Measurements from ENCODE around the gene FLVCR1.

DNA sequence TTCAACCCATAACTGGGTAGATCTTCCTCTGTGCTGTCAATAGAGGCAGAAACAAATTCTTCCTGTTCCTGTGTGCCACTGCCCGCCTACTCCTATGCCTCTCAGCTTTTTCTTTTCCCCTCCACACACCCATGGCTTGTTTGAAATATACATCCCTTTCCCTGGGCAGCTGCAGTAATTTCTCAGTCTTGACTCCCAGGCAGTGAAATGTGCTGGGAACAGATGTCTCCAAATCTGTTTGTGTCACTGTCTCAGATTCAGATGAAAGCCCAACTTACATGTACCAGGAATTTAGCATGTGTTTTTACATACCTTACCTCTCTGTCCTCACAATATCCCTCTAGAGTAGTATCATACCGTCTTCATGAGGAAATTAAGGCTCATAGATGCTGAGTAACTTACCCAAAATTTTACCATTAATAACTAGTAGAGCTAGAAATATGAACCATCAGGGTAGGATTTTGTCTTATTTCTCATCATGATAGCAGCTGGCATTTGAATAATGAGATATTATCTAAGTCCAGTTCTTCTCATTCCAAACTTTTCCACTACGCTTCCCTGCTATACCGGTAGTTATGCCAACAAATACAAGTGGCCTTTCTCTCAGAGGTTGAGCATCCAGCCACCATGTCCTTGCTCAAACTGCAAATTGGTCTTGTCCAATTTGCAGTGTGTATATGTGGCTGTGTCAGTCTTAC is 87.5 kb downstream of the FLVCR1 start:
- TF ChIP-seq EGR1 (IDR thresholded peaks at IDR 0.05; ENCODE audit: low read depth in 2 of 2) = no peak
- no peak for TF ChIP-seq CTCF (IDR thresholded peaks at IDR 0.05; ENCODE audit: low read depth, low read length, missing input control)
- TF ChIP-seq GABPA (IDR thresholded peaks at IDR 0.05 in 1 of 2, conservative IDR thresholded peaks at IDR 0.05 in 1 of 2) = no peak
- no peak for TF ChIP-seq JUND (IDR thresholded peaks at IDR 0.05)
- TF ChIP-seq RAD21 (IDR thresholded peaks at IDR 0.05) = no peak
- TF ChIP-seq RXRA (IDR thresholded peaks at IDR 0.05) = no peak

All from liver (tissue), 3 donors.